Upper lobe of left lung (tissue), 6 donors: ENCODE data around the gene SMAD7. TPM values are rescaled to one million over a fixed set of nuclear protein-coding genes. Genes with fewer than 3 reads are reported as not detected.

Experiments used
- ATAC-seq, 2 donors: fragments of 200-7000 bp; cut with Tn5 transposase; one replicate each; pipeline ENCODE4 v1.9.1; 2022; ENCODE audit warnings: mild to moderate bottlenecking in 2 of 2, moderate library complexity in 2 of 2; ENCODE audit not compliant: low FRiP score in 2 of 2
- DNase-seq, 2 donors: peaks; one replicate each; pipeline ENCODE4 v3.0.0-alpha.2; 2019 to 2020
- H3K27ac ChIP-seq, 4 donors: fragments of 200-600 bp; sonication (generic); one replicate each; pipeline ENCODE4 v1.5.1; 2016 to 2019
- H3K27me3 ChIP-seq, 4 donors: fragments of 200-600 bp; sonication (generic); one replicate each; pipeline ENCODE4 v1.5.1; 2017 to 2019
- H3K36me3 ChIP-seq, 4 donors: fragments of 200-600 bp; sonication (generic); one replicate each; pipeline ENCODE4 v1.5.1; 2016 to 2019
- H3K4me1 ChIP-seq, 4 donors: fragments of 200-600 bp; sonication (generic); one replicate each; pipeline ENCODE4 v1.5.1; 2018 to 2019
- H3K4me3 ChIP-seq, 4 donors: fragments of 200-600 bp; sonication (generic); one replicate each; pipeline ENCODE4 v1.5.1; 2017 to 2019; ENCODE audit warnings: mild to moderate bottlenecking in 2 of 4, moderate library complexity in 1 of 4
- H3K9me3 ChIP-seq, 4 donors: fragments of 200-600 bp; sonication (generic); one replicate each; pipeline ENCODE4 v1.5.1; 2018 to 2019
- EP300 ChIP-seq, 4 donors: sonication (generic); formaldehyde crosslinking; IDR thresholded peaks; one replicate each; pipeline ENCODE4 v1.5.1; 2017; ENCODE audit warnings: antibody characterized with exemption in 4 of 4, control low read depth in 2 of 4
- POLR2A ChIP-seq, 4 donors: fragments of 450-650 bp; IDR thresholded peaks; one replicate each; pipeline ENCODE4 v1.5.1; 2016 to 2017; ENCODE audit warnings: antibody characterized with exemption in 4 of 4, mild to moderate bottlenecking in 2 of 4
- POLR2AphosphoS5 ChIP-seq, 2 donors: sonication (generic); formaldehyde crosslinking; IDR thresholded peaks; one replicate each; pipeline ENCODE4 v1.5.1; 2017; ENCODE audit warnings: antibody characterized with exemption in 2 of 2
- WGBS, 2 donors: methylation state at CpG; one replicate each; pipeline ENCODE4 v1.1.5; 2017 to 2018; 5-methylcytosine and 5-hydroxymethylcytosine counted together
- total RNA-seq, 6 donors: library from RNA; depleted of rRNA in 4 of 6; stranded (reverse); fragments of >200 nt in 4 of 6; gene quantifications; one replicate each; pipeline versions ENCODE4 v1.1.0 to v1.2.1, GENCODE V29; 2016 to 2021
- TF ChIP-seq, protein P1 (sequence below), 6 experiments: fragments of 450-650 bp in 4 of 6; fragments of 200-600 bp in 2 of 6; sonication (generic) in 2 of 6; IDR thresholded peaks; one replicate each; pipeline ENCODE4 v1.5.1; 2016 to 2019; ENCODE audit warnings: antibody characterized with exemption in 6 of 6
- donor health status: DM: no; HTN: no; CAD: no; lungs with moderate emphysema.
- donor health status: DM: no; HTN: yes; CAD: no; lungs with severe emphysema.

The SMAD7 gene
- total RNA-seq, 6 donors from 2014 or later: 39.6 to 89.0 (median 61.5) TPM

DNA sequence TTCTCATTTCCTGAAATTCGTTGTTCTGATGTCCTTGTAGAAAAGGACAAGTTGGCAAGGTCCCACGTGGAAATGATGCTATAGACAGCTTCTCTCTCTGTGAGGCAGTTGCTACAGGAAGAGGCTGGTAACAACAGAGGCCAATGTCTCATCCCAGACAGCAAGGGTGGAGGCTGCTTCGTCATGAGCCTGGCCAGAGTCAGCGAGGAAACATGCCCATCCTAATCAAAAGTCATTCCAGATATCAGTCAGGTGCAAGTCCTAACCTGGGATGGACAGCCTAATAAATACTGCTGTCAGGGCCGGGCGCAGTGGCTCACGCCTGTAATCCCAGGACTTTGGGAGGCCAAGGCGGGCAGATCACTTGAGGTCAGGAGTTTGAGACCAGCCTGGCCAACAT lies 6.4 kb upstream of the SMAD7 start:
- Histone ChIP-seq H3K27ac (peak overlapping the region; percentile 57 to 84 (median 76)), H3K27me3 (no peaks in the 10 kb centered on the region), H3K4me3 (no peak overlapping the region), H3K4me1 (peaks cover 39 to 51% (median 42%) of the 10 kb centered on the region in 4 donors), H3K9me3 (no peaks in the 10 kb centered on the region), H3K36me3 (no peaks in the 10 kb centered on the region)
- TF ChIP-seq, protein P1, sequence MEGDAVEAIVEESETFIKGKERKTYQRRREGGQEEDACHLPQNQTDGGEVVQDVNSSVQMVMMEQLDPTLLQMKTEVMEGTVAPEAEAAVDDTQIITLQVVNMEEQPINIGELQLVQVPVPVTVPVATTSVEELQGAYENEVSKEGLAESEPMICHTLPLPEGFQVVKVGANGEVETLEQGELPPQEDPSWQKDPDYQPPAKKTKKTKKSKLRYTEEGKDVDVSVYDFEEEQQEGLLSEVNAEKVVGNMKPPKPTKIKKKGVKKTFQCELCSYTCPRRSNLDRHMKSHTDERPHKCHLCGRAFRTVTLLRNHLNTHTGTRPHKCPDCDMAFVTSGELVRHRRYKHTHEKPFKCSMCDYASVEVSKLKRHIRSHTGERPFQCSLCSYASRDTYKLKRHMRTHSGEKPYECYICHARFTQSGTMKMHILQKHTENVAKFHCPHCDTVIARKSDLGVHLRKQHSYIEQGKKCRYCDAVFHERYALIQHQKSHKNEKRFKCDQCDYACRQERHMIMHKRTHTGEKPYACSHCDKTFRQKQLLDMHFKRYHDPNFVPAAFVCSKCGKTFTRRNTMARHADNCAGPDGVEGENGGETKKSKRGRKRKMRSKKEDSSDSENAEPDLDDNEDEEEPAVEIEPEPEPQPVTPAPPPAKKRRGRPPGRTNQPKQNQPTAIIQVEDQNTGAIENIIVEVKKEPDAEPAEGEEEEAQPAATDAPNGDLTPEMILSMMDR (IDR thresholded peaks at IDR 0.05): no peak
- DNase-seq (no peak), ATAC-seq (no peak)
- 74 to 79% methylated on average over 8 of the region's 8 CpGs for WGBS, 2 donors

DNA sequence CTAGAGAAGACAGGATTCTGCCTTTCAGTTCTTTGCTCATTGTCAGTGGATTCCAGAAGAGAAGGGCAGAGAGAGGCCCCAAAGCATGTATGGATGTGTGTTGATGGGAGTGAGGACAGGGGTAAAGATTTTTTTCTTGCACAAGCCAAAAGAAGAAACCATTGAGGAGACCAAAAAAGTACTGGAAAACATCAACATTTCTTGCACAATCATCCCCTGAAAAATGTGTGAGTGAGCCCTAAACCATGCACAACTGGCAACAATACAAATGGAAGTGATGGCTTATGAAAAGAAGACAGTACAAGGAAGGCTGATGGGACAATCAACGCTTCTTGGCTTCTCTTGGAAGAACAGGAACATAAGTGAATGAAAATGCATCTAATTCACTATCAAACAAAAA lies 5.6 kb upstream of the SMAD7 start:
- Histone ChIP-seq H3K27me3 (no peaks in the 10 kb centered on the region), H3K9me3 (no peaks in the 10 kb centered on the region), H3K27ac (peak overlapping the region; percentile 74 to 84 (median 76)), H3K4me1 (peaks cover 39 to 51% (median 42%) of the 10 kb centered on the region in 4 donors), H3K4me3 (no peak overlapping the region), H3K36me3 (no peaks in the 10 kb centered on the region)
- no peak for ATAC-seq
- WGBS, 2 donors: 76 to 83% methylated on average over 1 of the region's 1 CpG
- TF ChIP-seq POLR2AphosphoS5 (IDR thresholded peaks at IDR 0.05) (no peak), EP300 (IDR thresholded peaks at IDR 0.05) (no peak), POLR2A (IDR thresholded peaks at IDR 0.05) (no peak)
- TF ChIP-seq, protein P1 (IDR thresholded peaks at IDR 0.05): no peak
- no peak for DNase-seq

DNA sequence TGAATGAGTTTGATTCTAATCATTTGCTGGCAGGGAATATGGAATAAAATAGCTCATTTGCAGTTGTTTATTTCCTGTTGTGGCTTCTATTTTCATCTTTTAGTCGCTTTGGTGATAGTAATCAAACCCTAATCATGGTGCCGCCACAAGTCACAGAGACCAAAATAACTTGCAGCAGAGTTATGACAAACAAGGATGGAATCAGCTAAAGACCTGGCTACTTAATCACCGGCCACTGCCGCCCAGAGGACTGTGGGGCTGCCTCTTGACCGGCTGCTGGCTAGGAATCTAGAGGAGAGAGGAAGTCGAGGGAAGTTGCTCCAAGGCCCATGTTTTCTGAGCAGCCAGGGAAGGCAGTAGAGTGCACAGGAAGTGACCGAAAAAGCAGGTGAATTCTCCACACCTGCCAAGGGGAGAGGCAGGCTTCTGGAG lies 5.1 kb upstream of the SMAD7 start:
- ATAC-seq: peak; percentile 2 to 47
- Histone ChIP-seq H3K4me1 (peaks cover 39 to 51% (median 42%) of the 10 kb centered on the region in 4 donors), H3K27me3 (no peaks in the 10 kb centered on the region), H3K9me3 (no peaks in the 10 kb centered on the region), H3K27ac (peak overlapping the region; percentile 74 to 84 (median 76)), H3K4me3 (no peak overlapping the region), H3K36me3 (no peaks in the 10 kb centered on the region)
- WGBS, 2 donors: 24 to 35% methylated on average over 7 of the region's 7 CpGs
- DNase-seq: peak in 1 of 2 donors; percentile 72
- TF ChIP-seq, protein P1 (IDR thresholded peaks at IDR 0.05): peak in 1 of 6 experiments; percentile 11
- TF ChIP-seq POLR2A (IDR thresholded peaks at IDR 0.05) (no peak), EP300 (IDR thresholded peaks at IDR 0.05) (peak in 1 of 4 donors; percentile 74), POLR2AphosphoS5 (IDR thresholded peaks at IDR 0.05) (peak in 1 of 2 donors; percentile 48)

DNA sequence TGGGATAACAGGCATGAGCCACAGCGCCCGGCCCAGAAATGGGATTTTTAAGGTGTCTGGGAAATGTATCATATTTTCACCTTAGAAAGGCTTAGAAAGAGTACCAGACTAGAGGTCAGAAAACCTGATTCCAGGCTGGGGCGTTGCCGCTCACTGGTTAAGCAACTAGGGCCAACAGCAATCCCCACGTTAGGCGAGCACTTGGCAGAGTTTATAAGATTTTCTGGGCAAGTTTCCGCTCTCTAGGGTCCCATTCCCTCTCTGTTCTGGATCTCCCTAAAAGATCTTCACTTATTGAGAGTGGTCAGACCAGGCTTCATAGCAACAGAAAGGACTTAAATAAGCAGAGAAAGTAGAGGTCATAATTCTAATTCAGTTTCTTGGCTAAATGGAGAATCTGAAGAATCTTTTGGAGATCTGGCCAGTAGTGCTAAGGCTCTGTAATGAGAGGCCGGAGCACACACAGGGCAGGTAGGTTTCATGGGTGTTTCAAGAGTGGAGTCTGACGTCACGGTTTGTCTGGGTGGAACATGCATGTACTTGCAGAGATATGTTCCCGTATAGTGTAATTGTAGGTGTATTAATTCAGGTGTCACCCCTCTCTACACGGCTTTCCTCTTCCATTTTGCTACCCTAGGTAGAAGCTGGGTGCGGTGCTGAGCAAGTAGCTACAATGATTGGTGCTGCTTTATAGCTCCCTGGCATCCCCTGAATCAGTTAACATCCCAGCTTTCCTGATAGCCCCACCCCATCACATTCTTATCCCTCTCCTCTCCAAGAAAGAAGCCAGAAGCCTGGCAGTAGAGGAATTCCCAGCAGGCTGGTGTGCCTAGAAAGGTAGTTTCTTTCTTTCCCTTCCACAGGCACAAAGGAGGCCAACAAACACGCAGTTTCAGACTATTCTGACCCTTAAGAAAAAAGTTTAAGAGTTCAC lies 4.4 kb upstream of the SMAD7 start:
- DNase-seq (no peak), ATAC-seq (peak; percentile 22 to 29)
- TF ChIP-seq POLR2A (IDR thresholded peaks at IDR 0.05): no peak
- no peak for TF ChIP-seq POLR2AphosphoS5 (IDR thresholded peaks at IDR 0.05)
- TF ChIP-seq EP300 (IDR thresholded peaks at IDR 0.05): no peak
- TF ChIP-seq, protein P1 (IDR thresholded peaks at IDR 0.05): no peak
- 65 to 86% methylated on average over 14 of the region's 14 CpGs for WGBS, 2 donors
- Histone ChIP-seq H3K4me3 (no peak overlapping the region), H3K9me3 (no peaks in the 10 kb centered on the region), H3K27ac (peak overlapping the region; percentile 74 to 84 (median 76)), H3K4me1 (peaks cover 34 to 49% (median 42%) of the 10 kb centered on the region in 4 donors), H3K36me3 (no peaks in the 10 kb centered on the region), H3K27me3 (no peaks in the 10 kb centered on the region)
